ENCODE results near the gene CHST12.

CHST12 gene

DNA sequence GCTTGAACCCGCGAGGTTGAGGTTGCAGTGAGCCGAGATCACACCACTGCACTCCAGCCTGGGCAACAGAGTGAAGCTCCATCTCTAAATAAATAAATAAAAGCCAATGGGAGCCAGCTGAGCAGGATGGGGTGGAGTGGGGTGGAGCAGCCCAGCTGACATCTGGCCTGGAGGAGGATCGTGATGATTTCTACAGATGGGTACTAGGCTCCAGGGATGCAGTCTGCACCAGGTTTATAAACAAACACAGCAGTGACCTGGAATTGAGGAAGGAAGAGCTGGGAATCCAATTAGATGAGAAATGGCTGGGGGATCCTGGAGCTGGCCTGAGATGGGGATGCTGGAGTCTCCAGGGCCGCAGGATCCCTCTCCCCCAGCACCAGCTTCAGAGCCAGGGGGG is 80.1 kb downstream of the CHST12 start:
- no peak for DNase-seq

DNA sequence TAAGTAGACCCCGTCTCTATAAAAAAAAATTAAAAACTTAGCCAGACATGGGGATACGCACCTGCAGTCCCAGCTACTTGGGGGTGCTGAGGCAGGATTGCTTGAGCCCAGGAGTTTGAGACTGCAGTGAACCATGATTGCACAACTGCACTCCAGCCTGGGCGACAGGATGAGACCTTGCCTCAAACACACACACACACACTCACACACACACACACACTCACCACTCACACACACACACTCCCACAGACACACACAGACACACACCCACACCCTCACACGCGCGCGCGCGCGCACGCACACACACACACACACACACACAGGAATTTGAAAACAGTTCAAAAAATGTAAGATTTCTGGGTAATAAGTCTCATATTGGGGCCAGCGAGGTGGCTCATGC is 81.5 kb downstream of the CHST12 start:
- no peak for DNase-seq

GRCh38 chr7:2487586-2488271 is 84.3 kb downstream of the CHST12 start:
- no peak for DNase-seq

DNA sequence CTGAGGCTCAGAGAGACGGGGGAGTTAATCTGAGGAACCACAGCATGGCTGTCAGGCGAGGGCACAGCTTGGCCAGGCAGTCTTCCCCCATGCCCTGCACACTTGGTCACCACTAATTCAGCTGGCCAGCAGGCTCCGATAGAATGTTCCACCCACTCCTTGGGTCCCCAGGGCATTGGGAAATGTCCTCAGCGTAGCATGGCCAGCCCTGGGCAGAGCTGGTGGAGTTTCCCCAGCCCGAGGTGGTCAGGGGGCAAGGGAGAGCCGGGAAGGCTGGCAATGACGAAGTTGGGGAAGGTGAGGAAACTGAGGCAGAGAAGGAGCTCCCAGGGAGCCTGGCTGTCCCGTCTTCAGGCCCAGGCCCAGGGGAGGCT is 84.8 kb downstream of the CHST12 start:
- DNase-seq, result no peak

DNA sequence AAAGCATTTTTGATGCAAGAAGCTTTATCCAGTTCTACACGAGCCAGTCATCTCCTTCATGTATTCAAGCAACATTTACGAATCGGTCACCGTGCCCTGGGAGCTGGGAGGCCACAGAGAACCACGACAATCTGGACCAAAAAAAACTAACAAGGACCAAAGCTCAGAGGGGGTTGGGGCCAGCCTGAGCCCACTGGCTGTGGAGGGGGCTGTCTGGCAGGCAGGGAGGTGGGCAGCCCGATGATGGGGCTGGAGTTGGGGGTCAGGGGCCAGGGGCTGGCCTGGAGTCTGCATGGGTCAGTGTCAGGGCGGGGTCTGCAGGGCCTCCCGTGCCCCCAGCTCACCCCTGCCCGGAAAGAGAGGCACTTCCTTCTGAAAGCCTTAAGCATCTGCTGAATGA is 85.3 kb downstream of the CHST12 start:
- DNase-seq, result no peak

- DNase-seq, result no peak
Measured at GRCh38 chr7:2490181-2490651, 86.8 kb downstream of the CHST12 start.

GRCh38 chr7:2492038-2492437 is 88.6 kb downstream of the CHST12 start:
- no peak for DNase-seq

DNA sequence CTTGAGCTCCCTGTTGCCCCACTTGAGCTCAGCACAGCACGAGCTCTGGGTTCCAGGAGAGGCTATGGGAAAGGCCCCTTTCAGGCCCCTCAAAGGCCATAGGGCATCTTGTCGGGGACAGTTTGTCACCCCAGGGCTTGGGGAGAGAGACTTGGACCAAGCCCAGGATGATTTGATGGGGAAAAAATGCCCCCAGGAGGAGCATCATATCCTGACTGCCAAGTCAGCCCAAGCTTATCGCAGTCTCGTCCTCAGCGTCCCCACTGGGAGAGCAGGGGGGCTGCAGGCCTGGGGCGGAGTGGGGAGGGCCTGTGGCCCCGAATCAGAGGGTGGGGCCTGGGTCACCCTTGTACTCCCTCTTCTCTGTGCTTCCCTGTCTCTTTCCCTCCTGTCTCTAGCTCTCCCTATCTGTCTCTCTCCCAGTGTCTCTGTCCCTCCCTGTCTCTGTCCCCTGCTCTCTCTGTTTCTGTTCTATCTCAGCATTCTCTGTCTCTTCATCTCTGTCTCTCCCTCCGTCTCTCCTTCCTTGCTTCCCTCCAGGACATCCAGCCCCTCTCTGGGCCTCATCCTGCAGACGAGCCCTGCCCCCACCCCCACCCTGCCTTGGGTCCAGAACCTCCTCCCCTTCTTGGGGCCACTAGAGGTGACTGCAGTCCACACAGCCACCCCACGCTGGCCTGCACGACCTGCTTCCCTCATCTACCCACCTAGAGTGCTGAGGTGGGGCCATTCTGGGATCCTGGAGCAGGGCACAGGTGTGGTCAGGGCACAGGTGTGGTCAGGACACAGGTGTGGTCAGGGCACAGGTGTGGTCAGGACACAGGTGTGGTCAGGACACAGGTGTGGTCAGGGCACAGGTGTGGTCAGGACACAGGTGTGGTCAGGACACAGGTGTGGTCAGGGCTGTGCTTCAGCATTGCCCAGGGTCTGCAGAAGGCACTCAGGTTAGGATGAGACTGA is 90.1 kb downstream of the CHST12 start:
- no peak for DNase-seq

- DNase-seq, result no peak
Measured at GRCh38 chr7:2494191-2495130, 91.0 kb downstream of the CHST12 start.

- no peak for DNase-seq
Measured at GRCh38 chr7:2495418-2496299, 92.2 kb downstream of the CHST12 start.

DNA sequence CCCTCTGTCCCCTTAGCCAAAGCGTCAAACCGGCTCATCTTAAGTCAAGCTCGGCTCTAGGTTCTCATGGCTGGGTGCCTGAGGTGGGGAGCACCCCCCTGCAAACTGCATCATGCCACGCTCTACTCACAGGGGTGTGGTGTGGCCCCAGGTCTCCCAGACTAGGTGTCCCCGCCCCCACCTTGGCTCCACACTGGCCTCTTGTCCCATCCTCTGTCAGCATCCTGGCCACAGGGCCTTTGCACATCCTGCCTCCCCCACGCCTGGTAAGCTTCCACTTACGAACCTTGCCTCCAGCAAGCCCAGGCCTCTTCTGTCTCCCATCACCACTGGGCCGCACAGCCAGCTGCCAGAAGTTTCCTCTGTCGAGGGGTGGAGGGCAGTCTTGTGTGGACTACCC is 93.0 kb downstream of the CHST12 start:
- DNase-seq, result no peak

DNA sequence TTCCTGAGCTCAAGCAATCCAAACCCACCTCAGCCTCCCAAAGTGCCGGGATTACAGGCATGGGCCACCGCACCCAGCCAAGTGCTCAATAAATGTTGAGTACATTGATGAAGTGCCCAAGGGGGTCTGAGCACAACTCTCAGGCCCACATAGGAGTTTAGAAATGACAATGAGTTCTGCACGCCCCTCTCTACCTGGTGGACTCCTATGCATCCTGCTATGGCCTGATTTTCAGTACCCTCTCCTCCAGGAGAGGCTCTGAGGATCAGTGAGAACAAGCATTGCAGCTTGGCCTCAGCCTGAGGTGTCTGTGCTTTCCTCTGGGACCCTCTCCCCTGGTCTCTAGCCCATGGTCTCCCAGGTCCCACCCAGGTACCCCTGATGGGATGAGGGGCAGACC is 93.7 kb downstream of the CHST12 start:
- no peak for DNase-seq

DNA sequence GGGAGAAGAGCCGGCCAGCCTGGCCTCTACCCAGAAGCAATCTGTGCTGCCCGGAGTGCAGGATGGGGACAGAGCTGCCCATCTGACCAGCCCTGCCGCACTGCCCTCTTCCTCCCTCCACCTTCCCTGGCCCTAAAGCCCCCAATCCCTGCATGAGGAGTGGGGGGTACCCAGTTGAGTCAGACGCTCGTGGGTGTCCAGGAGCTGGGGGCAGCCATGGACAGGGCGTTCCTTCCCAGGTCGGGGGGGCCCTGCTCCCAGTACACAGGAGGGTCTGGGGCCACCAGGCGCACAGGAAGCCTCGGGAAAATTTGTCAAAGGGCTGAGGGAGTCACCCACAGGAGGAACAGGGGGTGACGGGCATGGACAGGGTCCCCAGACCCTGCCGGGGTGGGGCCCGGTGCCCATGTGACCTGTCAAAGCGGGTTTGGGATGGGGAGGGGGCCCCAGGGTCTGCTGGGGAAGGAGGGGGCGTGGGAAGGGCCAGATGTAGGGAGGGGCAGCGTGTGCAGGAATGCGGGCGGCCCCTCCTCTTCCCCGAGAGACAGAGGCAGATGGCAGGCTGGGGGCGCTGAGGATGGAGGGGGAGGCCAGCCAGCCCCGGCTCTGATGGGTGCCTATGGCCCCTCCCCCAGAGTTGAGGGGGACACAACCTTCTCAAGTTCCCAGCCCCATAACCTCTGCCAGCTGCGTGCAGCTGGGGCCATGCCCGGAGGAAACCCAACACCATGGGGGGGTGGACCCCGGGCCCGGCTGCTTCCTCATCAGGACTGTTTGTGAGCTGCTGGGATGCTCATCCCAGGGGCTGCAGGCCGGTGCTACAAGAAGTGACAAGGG is 94.3 kb downstream of the CHST12 start:
- DNase-seq, result no peak
